H9 (cell line): ENCODE data around the gene VIP. TPM values are rescaled to one million over a fixed set of nuclear protein-coding genes. Genes with fewer than 3 reads are reported as not detected.

Experiments
- DNase-seq: peaks from one replicate; pipeline ENCODE4 v3.0.0-alpha.2; 2017
- H2AFZ ChIP-seq: one replicate; pipeline ENCODE4 v1.6.1; 2013; ENCODE audit warnings: mild to moderate bottlenecking, low read length, control low read depth, moderate library complexity
- H2AK5ac ChIP-seq: 2 replicates; pipeline ENCODE4 v1.6.1; 2013; ENCODE audit warnings: low read length, control low read depth, mixed read lengths; ENCODE audit not compliant: insufficient read length
- H2BK120ac ChIP-seq: one replicate; pipeline ENCODE4 v1.6.1; 2013; ENCODE audit warnings: low read depth, mild to moderate bottlenecking, low read length, control low read depth, inconsistent platforms; ENCODE audit not compliant: poor library complexity, severe bottlenecking
- H2BK12ac ChIP-seq: 2 replicates; pipeline ENCODE4 v1.6.1; 2013; ENCODE audit warnings: low read length, control low read depth, mixed read lengths, low read depth; ENCODE audit not compliant: insufficient read length
- H2BK15ac ChIP-seq: 2 replicates; pipeline ENCODE4 v1.6.1; 2013; ENCODE audit warnings: low read depth, low read length, control low read depth
- H2BK20ac ChIP-seq: one replicate; pipeline ENCODE4 v1.6.1; 2013; ENCODE audit warnings: low read depth, mild to moderate bottlenecking, low read length, control low read depth, inconsistent platforms; ENCODE audit not compliant: poor library complexity, severe bottlenecking
- H2BK5ac ChIP-seq: 2 replicates; pipeline ENCODE4 v1.6.1; 2013; ENCODE audit warnings: low read length, control low read depth, mixed read lengths; ENCODE audit not compliant: insufficient read length
- H3K14ac ChIP-seq: 2 replicates; pipeline ENCODE4 v1.6.1; 2013; ENCODE audit warnings: low read length, control low read depth; ENCODE audit not compliant: insufficient read depth
- H3K18ac ChIP-seq: 2 replicates; pipeline ENCODE4 v1.6.1; 2013; ENCODE audit warnings: low read depth, mild to moderate bottlenecking, mixed read lengths, low read length, control low read depth; ENCODE audit not compliant: insufficient read length
- H3K23ac ChIP-seq: 2 replicates; pipeline ENCODE4 v1.6.1; 2013; ENCODE audit warnings: low read length, control low read depth, mixed read lengths, low read depth; ENCODE audit not compliant: insufficient read length
- H3K23me2 ChIP-seq: 2 replicates; pipeline ENCODE4 v1.6.1; 2013; ENCODE audit warnings: low read depth, mild to moderate bottlenecking, mixed read lengths, low read length, control low read depth; ENCODE audit not compliant: insufficient read length, poor library complexity, severe bottlenecking
- H3K27ac ChIP-seq: 2 replicates; pipeline ENCODE4 v1.5.1; 2013; ENCODE audit warnings: low read length, control low read depth, mixed read lengths, low read depth; ENCODE audit not compliant: insufficient read length
- H3K27me3 ChIP-seq: 2 replicates; pipeline ENCODE4 v1.6.1; 2013; ENCODE audit warnings: low read length, control low read depth, inconsistent platforms; ENCODE audit not compliant: insufficient read depth
- H3K4ac ChIP-seq: 2 replicates; pipeline ENCODE4 v1.6.1; 2013; ENCODE audit warnings: low read depth, mild to moderate bottlenecking, control low read depth, inconsistent platforms, low read length, moderate library complexity
- H3K4me1 ChIP-seq: 2 replicates; pipeline ENCODE4 v1.6.1; 2013; ENCODE audit warnings: low read length, control low read depth, inconsistent platforms; ENCODE audit not compliant: insufficient read depth
- H3K4me2 ChIP-seq: 2 replicates; pipeline ENCODE4 v1.6.1; 2013; ENCODE audit warnings: low read length, control low read depth, mixed read lengths; ENCODE audit not compliant: insufficient read length, insufficient read depth
- H3K56ac ChIP-seq: 2 replicates; pipeline ENCODE4 v1.6.1; 2013; ENCODE audit warnings: low read depth, mild to moderate bottlenecking, mixed read lengths, low read length, control low read depth; ENCODE audit not compliant: insufficient read length
- H3K79me1 ChIP-seq: 2 replicates; pipeline ENCODE4 v1.6.1; 2013; ENCODE audit warnings: low read depth, mild to moderate bottlenecking, moderate library complexity, low read length, control low read depth, inconsistent platforms; ENCODE audit not compliant: insufficient read depth, poor library complexity, severe bottlenecking
- H3K79me2 ChIP-seq: 2 replicates; pipeline ENCODE4 v1.6.1; 2013; ENCODE audit warnings: low read length, control low read depth, inconsistent platforms; ENCODE audit not compliant: insufficient read depth
- H3K9ac ChIP-seq: 2 replicates; pipeline ENCODE4 v1.6.1; 2013; ENCODE audit warnings: low read length, control low read depth, mixed read lengths; ENCODE audit not compliant: insufficient read length; ENCODE audit errors: extremely low read depth
- H3K9me3 ChIP-seq: one replicate; pipeline ENCODE4 v1.6.1; 2013; ENCODE audit warnings: low read depth, low read length, inconsistent platforms; ENCODE audit not compliant: control insufficient read depth
- H3T11ph ChIP-seq: one replicate; pipeline ENCODE4 v1.6.1; 2013; ENCODE audit warnings: mild to moderate bottlenecking, low read length, control low read depth, inconsistent platforms
- H4K20me1 ChIP-seq: one replicate; pipeline ENCODE4 v1.6.1; 2013; ENCODE audit not compliant: control insufficient read depth, insufficient read length, insufficient read depth
- H4K5ac ChIP-seq: 2 replicates; pipeline ENCODE4 v1.6.1; 2013; ENCODE audit warnings: low read depth, mild to moderate bottlenecking, mixed read lengths, low read length, control low read depth; ENCODE audit not compliant: insufficient read length
- H4K8ac ChIP-seq: replicated peaks from 2 replicates; pipeline ENCODE4 v1.6.1; 2013; ENCODE audit warnings: low read length, control low read depth, mixed read lengths, low read depth; ENCODE audit not compliant: insufficient read length
- H4K91ac ChIP-seq: 2 replicates; pipeline ENCODE4 v1.6.1; 2013; ENCODE audit warnings: low read depth, mild to moderate bottlenecking, moderate library complexity, mixed read lengths, low read length, control low read depth; ENCODE audit not compliant: insufficient read length
- H3K27ac Mint-ChIP-seq, 3 experiments: 2 replicates in 2 of 3; 3 replicates in 1 of 3; pipeline ENCODE4 v1.8.0; 2020 to 2021; ENCODE audit warnings: mixed read lengths in 3 of 3, mild to moderate bottlenecking in 1 of 3, moderate library complexity in 1 of 3
- H3K27me3 Mint-ChIP-seq: 2 replicates; pipeline ENCODE4 v1.8.0; 2021; ENCODE audit warnings: low read depth, mild to moderate bottlenecking, moderate library complexity, mixed read lengths
- H3K36me3 Mint-ChIP-seq, 3 experiments: 2 replicates in 2 of 3; 3 replicates in 1 of 3; pipeline ENCODE4 v1.8.0; 2020 to 2021; ENCODE audit warnings: low read depth in 3 of 3, mixed read lengths in 3 of 3; ENCODE audit not compliant: insufficient read depth in 1 of 3
- H3K4me1 Mint-ChIP-seq, 2 experiments: 2 replicates each; pipeline ENCODE4 v1.8.0; 2020; ENCODE audit warnings: mixed read lengths in 2 of 2
- H3K4me3 Mint-ChIP-seq, 2 experiments: 2 replicates in 1 of 2; 3 replicates in 1 of 2; pipeline ENCODE4 v1.8.0; 2020 to 2021; ENCODE audit warnings: mild to moderate bottlenecking in 2 of 2, mixed read lengths in 2 of 2, moderate library complexity in 1 of 2
- H3K9me3 Mint-ChIP-seq, 2 experiments: 2 replicates in 1 of 2; 3 replicates in 1 of 2; pipeline ENCODE4 v1.8.0; 2020; ENCODE audit warnings: mild to moderate bottlenecking in 2 of 2, mixed read lengths in 2 of 2, moderate library complexity in 1 of 2
- CTCF ChIP-seq: fragments of 200-600 bp; sonication (generic); conservative IDR thresholded peaks from 3 replicates; pipeline ENCODE4 v1.8.0; 2021; ENCODE audit warnings: antibody characterized with exemption, mild to moderate bottlenecking
- WGBS: extraction: QIAGEN DNeasy Blood & Tissue Kit; methylation state at CpG from one replicate; pipeline ENCODE4 v1.1.7; 2013; ENCODE audit warnings: missing lambda C conversion rate, low lambda C conversion rate, mixed read lengths; ENCODE audit not compliant: insufficient read length; ENCODE audit errors: extremely low coverage; 5-methylcytosine and 5-hydroxymethylcytosine counted together
- total RNA-seq: library from RNA; stranded (reverse); gene quantifications from 2 replicates; pipeline ENCODE4 v1.2.1, GENCODE V29; 2021

Gene VIP
- total RNA-seq, 1 experiment from 2014 or later = not detected

- no peak for DNase-seq
- no peak overlapping the region for H3K14ac ChIP-seq
- H2BK120ac ChIP-seq = no peak overlapping the region
- no peak overlapping the region for H3K27ac Mint-ChIP-seq
- no peaks in the 10 kb centered on the region for H3K79me1 ChIP-seq
- H3K27me3 ChIP-seq = no peaks in the 10 kb centered on the region
- H3K4me1 Mint-ChIP-seq = no peaks in the 10 kb centered on the region
- H3K56ac ChIP-seq = no peak overlapping the region
- no peaks in the 10 kb centered on the region for H3K9me3 ChIP-seq
- H3K18ac ChIP-seq = no peak overlapping the region
- no peak overlapping the region for H3K4me2 ChIP-seq
- no peak overlapping the region for H3K4me3 Mint-ChIP-seq
- no peak for TF ChIP-seq CTCF
- H3K23ac ChIP-seq = no peak overlapping the region
- no peak overlapping the region for H3K4ac ChIP-seq
- H2BK15ac ChIP-seq = no peak overlapping the region
- H4K5ac ChIP-seq = no peak overlapping the region
- H2BK5ac ChIP-seq = no peak overlapping the region
- peaks cover 0 to 9% (median 0%) of the 10 kb centered on the region in 3 experiments; a peak in 3 of 7 replicates for H3K36me3 Mint-ChIP-seq
- WGBS = no CpG with 5 or more reads among the region's 2 CpGs
- H4K8ac ChIP-seq = no peak overlapping the region
- H3K4me1 ChIP-seq = no peaks in the 10 kb centered on the region
- no peak overlapping the region for H3T11ph ChIP-seq
- H3K9me3 Mint-ChIP-seq = peaks cover 3 to 12% of the 10 kb centered on the region in 2 experiments; a peak in 3 of 5 replicates
- no peak overlapping the region for H2AFZ ChIP-seq
- H3K27ac ChIP-seq = no peak overlapping the region
- no peaks in the 10 kb centered on the region for H3K79me2 ChIP-seq
- no peaks in the 10 kb centered on the region for H4K20me1 ChIP-seq
- H3K23me2 ChIP-seq = no peaks in the 10 kb centered on the region
- no peak overlapping the region for H3K9ac ChIP-seq
- no peak overlapping the region for H2AK5ac ChIP-seq
- no peak overlapping the region for H2BK12ac ChIP-seq
- H2BK20ac ChIP-seq = no peak overlapping the region
- no peaks in the 10 kb centered on the region for H3K27me3 Mint-ChIP-seq
- H4K91ac ChIP-seq = no peak overlapping the region
Measured at GRCh38 chr6:152736687-152737273, 13.8 kb upstream of the VIP start.
